ENCODE measurements around the gene SLC12A5. TPM values are rescaled to one million over a fixed set of nuclear protein-coding genes. Genes with fewer than 3 reads are reported as not detected.

SLC12A5 gene
- total RNA-seq, 1 experiment from 2014 or later, result 8.7 TPM

- Histone ChIP-seq H3K4me2 (no peak overlapping the region), H3K4me3 (no peak overlapping the region), H4K20me1 (ENCODE audit: insufficient read depth) (no peaks in the 10 kb centered on the region), H3K4me1 (replicated peaks; ENCODE audit: insufficient read depth) (no peaks in the 10 kb centered on the region), H3F3A (ENCODE audit: insufficient read depth, low read depth) (no peaks in the 10 kb centered on the region), H3K79me2 (ENCODE audit: low read depth) (no peaks in the 10 kb centered on the region), H3K9me2 (ENCODE audit: insufficient read depth) (no peaks in the 10 kb centered on the region), H3K27me3 (ENCODE audit: insufficient read depth, low read depth) (peaks cover 99% of the 10 kb centered on the region), H3K27ac (no peak overlapping the region), H3K9me3 (ENCODE audit: insufficient read depth, low read depth) (peaks cover 4% of the 10 kb centered on the region), H3K36me3 (ENCODE audit: low read depth) (no peaks in the 10 kb centered on the region), H2AFZ (no peak overlapping the region)
- intact Hi-C loops (cut with micrococcal nuclease; ENCODE audit: unreplicated experiment), result no loop called here
- peak in 1 of 2 experiments; percentile 17 for DNase-seq
- no TSS peak for BruUV-seq (replicated peaks)
- POLR2A ChIA-PET (ENCODE audit: unreplicated experiment), result no interaction called here
- CTCF ChIA-PET, result no interaction called here
- TF ChIP-seq EZH2 (IDR thresholded peaks at IDR 0.05; ENCODE audit: low read depth) (no peak), CTCF (conservative IDR thresholded peaks at IDR 0.05) (no peak)
These were observed 73.9 kb downstream of the SLC12A5 start for GRCh38 chr20:46102940-46103339.

DNA sequence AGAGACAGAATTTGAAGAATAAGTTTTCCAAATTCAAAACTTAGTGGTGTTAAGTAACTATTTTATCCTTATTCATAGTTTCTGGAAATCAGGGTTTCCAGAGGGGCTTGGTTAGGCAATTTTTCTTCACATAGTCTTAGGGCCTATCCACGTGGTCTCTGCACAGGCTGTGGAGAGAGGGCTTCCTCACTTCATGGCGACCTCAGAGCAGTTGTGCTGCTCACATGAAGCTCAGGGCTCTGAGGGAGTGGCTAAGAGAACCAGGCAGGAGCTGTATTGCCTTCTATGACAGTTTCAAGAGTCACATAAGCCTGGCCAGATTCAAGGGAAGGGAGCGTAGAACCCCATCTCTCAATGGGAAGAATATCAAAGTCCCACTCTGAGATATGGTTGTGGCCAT is 75.2 kb downstream of the SLC12A5 start:
- intact Hi-C loops (cut with micrococcal nuclease; ENCODE audit: unreplicated experiment), result no loop called here
- no peaks in the 10 kb centered on the region for H3K9me2 ChIP-seq (ENCODE audit: insufficient read depth)
- ChIA-PET CTCF (no interaction called here), POLR2A (ENCODE audit: unreplicated experiment) (no interaction called here)
- H3K4me2 ChIP-seq, result no peak overlapping the region
- H3K27ac ChIP-seq, result no peak overlapping the region
- no peaks in the 10 kb centered on the region for H3K36me3 ChIP-seq (ENCODE audit: low read depth)
- H3K4me1 ChIP-seq (replicated peaks; ENCODE audit: insufficient read depth), result no peaks in the 10 kb centered on the region
- no peaks in the 10 kb centered on the region for H3K79me2 ChIP-seq (ENCODE audit: low read depth)
- DNase-seq, result peak in 1 of 2 experiments; percentile 3
- H4K20me1 ChIP-seq (ENCODE audit: insufficient read depth), result no peaks in the 10 kb centered on the region
- H2AFZ ChIP-seq, result no peak overlapping the region
- no peak overlapping the region for H3K4me3 ChIP-seq
- peaks cover 99% of the 10 kb centered on the region for H3K27me3 ChIP-seq (ENCODE audit: insufficient read depth, low read depth)
- BruUV-seq (replicated peaks), result no TSS peak
- peaks cover 4% of the 10 kb centered on the region for H3K9me3 ChIP-seq (ENCODE audit: insufficient read depth, low read depth)
- no peaks in the 10 kb centered on the region for H3F3A ChIP-seq (ENCODE audit: insufficient read depth, low read depth)
- TF ChIP-seq EZH2 (IDR thresholded peaks at IDR 0.05; ENCODE audit: low read depth), result no peak
- TF ChIP-seq CTCF (conservative IDR thresholded peaks at IDR 0.05), result no peak

DNA sequence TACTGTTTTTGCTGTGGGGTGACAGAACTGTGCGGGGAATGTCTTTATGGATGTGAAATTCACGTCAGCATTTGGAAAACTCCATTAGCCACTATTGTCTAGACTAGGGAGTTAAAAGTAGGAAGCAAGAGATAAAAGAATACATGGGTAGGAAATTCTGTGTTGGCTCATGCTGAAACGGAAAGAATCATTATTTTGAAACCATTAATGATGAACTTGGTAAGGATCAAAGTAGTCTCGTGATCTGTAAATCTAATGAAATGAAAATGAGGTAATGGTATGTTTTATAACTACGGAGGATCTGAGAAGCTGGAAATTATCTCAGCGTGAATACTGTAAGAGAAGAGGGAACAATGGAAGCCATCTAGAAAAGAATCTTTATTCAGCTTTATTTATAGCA is 78.0 kb downstream of the SLC12A5 start:
- Histone ChIP-seq H3F3A (ENCODE audit: insufficient read depth, low read depth) (no peaks in the 10 kb centered on the region), H3K4me2 (no peak overlapping the region), H3K27ac (no peak overlapping the region), H3K4me1 (replicated peaks; ENCODE audit: insufficient read depth) (no peaks in the 10 kb centered on the region), H2AFZ (no peak overlapping the region), H3K36me3 (ENCODE audit: low read depth) (no peaks in the 10 kb centered on the region), H3K27me3 (ENCODE audit: insufficient read depth, low read depth) (peaks cover 99% of the 10 kb centered on the region), H3K79me2 (ENCODE audit: low read depth) (no peaks in the 10 kb centered on the region), H4K20me1 (ENCODE audit: insufficient read depth) (no peaks in the 10 kb centered on the region), H3K9me3 (ENCODE audit: insufficient read depth, low read depth) (peaks cover 4% of the 10 kb centered on the region; the same call in 1 of the 2 replicates), H3K9me2 (ENCODE audit: insufficient read depth) (no peaks in the 10 kb centered on the region), H3K4me3 (no peak overlapping the region)
- TF ChIP-seq EZH2 (IDR thresholded peaks at IDR 0.05; ENCODE audit: low read depth) (no peak), CTCF (conservative IDR thresholded peaks at IDR 0.05) (no peak)
- ChIA-PET POLR2A (ENCODE audit: unreplicated experiment) (no interaction called here), CTCF (no interaction called here)
- no peak for DNase-seq
- BruUV-seq (replicated peaks), result no TSS peak
- intact Hi-C loops (cut with micrococcal nuclease; ENCODE audit: unreplicated experiment), result no loop called here
